ENCODE results near the gene MAD1L1. TPM values are rescaled to one million over a fixed set of nuclear protein-coding genes. Genes with fewer than 3 reads are reported as not detected.

MAD1L1 gene
- total RNA-seq, 1 experiment from 2014 or later = 163 TPM

GRCh38 chr7:1928645-1929348 lies 303.9 kb downstream of the MAD1L1 start:
- in situ Hi-C loops (cut with HindIII; ENCODE audit: low sequenced_read_pairs) = no loop called here
- no peak for DNase-seq (ENCODE audit: low spot score)

GRCh38 chr7:1927937-1928644 lies 304.7 kb downstream of the MAD1L1 start:
- in situ Hi-C loops (cut with HindIII; ENCODE audit: low sequenced_read_pairs) = no loop called here
- no peak for DNase-seq (ENCODE audit: low spot score)

GRCh38 chr7:1926908-1927306 lies 305.8 kb downstream of the MAD1L1 start:
- in situ Hi-C loops (cut with HindIII; ENCODE audit: low sequenced_read_pairs) = no loop called here
- DNase-seq (ENCODE audit: low spot score) = no peak

- no peak for DNase-seq (ENCODE audit: low spot score)
- in situ Hi-C loops (cut with HindIII; ENCODE audit: low sequenced_read_pairs) = no loop called here
Observed at GRCh38 chr7:1925973-1926907, 306.5 kb downstream of the MAD1L1 start.

- DNase-seq (ENCODE audit: low spot score) = no peak
- in situ Hi-C loops (cut with HindIII; ENCODE audit: low sequenced_read_pairs) = no loop called here
Observed at GRCh38 chr7:1925349-1925748, 307.4 kb downstream of the MAD1L1 start.

GRCh38 chr7:1924258-1924817 lies 308.4 kb downstream of the MAD1L1 start:
- in situ Hi-C loops (cut with HindIII; ENCODE audit: low sequenced_read_pairs) = no loop called here
- no peak for DNase-seq (ENCODE audit: low spot score)

GRCh38 chr7:1923409-1924257 lies 309.1 kb downstream of the MAD1L1 start:
- no peak for DNase-seq (ENCODE audit: low spot score)
- in situ Hi-C loops (cut with HindIII; ENCODE audit: low sequenced_read_pairs) = no loop called here

GRCh38 chr7:1922870-1923236 lies 309.9 kb downstream of the MAD1L1 start:
- no peak for DNase-seq (ENCODE audit: low spot score)
- in situ Hi-C loops (cut with HindIII; ENCODE audit: low sequenced_read_pairs) = no loop called here

GRCh38 chr7:1922071-1922869 lies 310.5 kb downstream of the MAD1L1 start:
- no peak for DNase-seq (ENCODE audit: low spot score)

GRCh38 chr7:1920881-1921280 lies 311.9 kb downstream of the MAD1L1 start:
- no peak for DNase-seq (ENCODE audit: low spot score)
- in situ Hi-C loops (cut with HindIII; ENCODE audit: low sequenced_read_pairs) = no loop called here

More at GRCh38 chr7:1922071-1922869, 310.5 kb downstream of the MAD1L1 start:
- in situ Hi-C loops (cut with HindIII; ENCODE audit: low sequenced_read_pairs) = no loop called here

- no peak for DNase-seq (ENCODE audit: low spot score)
- in situ Hi-C loops (cut with HindIII; ENCODE audit: low sequenced_read_pairs) = no loop called here
Observed at GRCh38 chr7:1920266-1920681, 312.5 kb downstream of the MAD1L1 start.

GRCh38 chr7:1919539-1920265 lies 313.0 kb downstream of the MAD1L1 start:
- no peak for DNase-seq (ENCODE audit: low spot score)
- in situ Hi-C loops (cut with HindIII; ENCODE audit: low sequenced_read_pairs) = no loop called here

GRCh38 chr7:1918881-1919525 lies 313.7 kb downstream of the MAD1L1 start:
- in situ Hi-C loops (cut with HindIII; ENCODE audit: low sequenced_read_pairs) = no loop called here

GRCh38 chr7:1918063-1918645 lies 314.6 kb downstream of the MAD1L1 start:
- in situ Hi-C loops (cut with HindIII; ENCODE audit: low sequenced_read_pairs) = no loop called here
- DNase-seq (ENCODE audit: low spot score) = no peak

More at GRCh38 chr7:1918881-1919525, 313.7 kb downstream of the MAD1L1 start:
- DNase-seq (ENCODE audit: low spot score) = no peak

GRCh38 chr7:1917221-1918062 lies 315.3 kb downstream of the MAD1L1 start:
- no peak for DNase-seq (ENCODE audit: low spot score)
- in situ Hi-C loops (cut with HindIII; ENCODE audit: low sequenced_read_pairs) = no loop called here

- DNase-seq (ENCODE audit: low spot score) = no peak
- in situ Hi-C loops (cut with HindIII; ENCODE audit: low sequenced_read_pairs) = no loop called here
Observed at GRCh38 chr7:1916601-1916970, 316.2 kb downstream of the MAD1L1 start.

All from G401 (cell line).